ENCODE results near the gene MX2. TPM values are rescaled to one million over a fixed set of nuclear protein-coding genes. Genes with fewer than 3 reads are reported as not detected.

MX2 gene
- total and polyA plus RNA-seq, 2 of the 4 experiments (the other 2 are of a cell fraction), result 0.53 to 0.54 TPM

DNA sequence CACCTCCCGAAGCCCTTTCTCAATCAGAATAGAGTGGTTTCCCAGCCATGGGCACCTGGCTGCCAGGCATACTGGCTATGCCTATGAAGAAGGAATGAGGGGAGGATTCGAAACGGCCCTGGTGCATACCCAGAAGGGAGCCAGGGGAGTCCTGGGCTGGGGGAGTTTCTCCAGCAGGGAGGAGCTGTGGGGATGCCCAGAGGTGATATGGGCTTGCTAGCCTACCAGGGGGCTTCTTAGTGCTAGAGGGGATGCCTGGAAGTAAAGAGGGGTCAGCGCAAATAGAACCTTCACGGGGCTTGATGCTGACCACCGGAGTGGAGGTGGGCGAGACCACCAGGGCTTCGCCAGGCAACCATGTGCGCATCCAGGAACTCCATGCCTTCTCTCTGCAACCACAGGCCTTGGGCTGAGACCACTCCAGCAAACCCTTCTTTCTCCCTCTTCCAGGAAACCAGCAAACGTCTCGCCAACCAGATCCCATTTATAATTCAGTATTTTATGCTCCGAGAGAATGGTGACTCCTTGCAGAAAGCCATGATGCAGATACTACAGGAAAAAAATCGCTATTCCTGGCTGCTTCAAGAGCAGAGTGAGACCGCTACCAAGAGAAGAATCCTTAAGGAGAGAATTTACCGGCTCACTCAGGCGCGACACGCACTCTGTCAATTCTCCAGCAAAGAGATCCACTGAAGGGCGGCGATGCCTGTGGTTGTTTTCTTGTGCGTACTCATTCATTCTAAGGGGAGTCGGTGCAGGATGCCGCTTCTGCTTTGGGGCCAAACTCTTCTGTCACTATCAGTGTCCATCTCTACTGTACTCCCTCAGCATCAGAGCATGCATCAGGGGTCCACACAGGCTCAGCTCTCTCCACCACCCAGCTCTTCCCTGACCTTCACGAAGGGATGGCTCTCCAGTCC lies 46.0 kb downstream of the MX2 start:
- Histone ChIP-seq H2AK9ac (replicated peaks; ENCODE audit: low read depth, low read length, poor library complexity) (no peak overlapping the region), H4K20me1 (ENCODE audit: insufficient read depth, low read length) (no peaks in the 10 kb centered on the region), H3K36me3 (ENCODE audit: control insufficient read depth, insufficient read depth, low read length) (no peaks in the 10 kb centered on the region), H3K4me1 (ENCODE audit: control insufficient read depth, insufficient read depth, low read length) (no peaks in the 10 kb centered on the region), H3K27ac (ENCODE audit: insufficient read depth, low read length) (no peak overlapping the region), H3K27me3 (ENCODE audit: control insufficient read depth, insufficient read depth, low read length) (no peaks in the 10 kb centered on the region; the same call in none of the 2 replicates), H3K4me3 (ENCODE audit: insufficient read depth, low read depth, low read length) (no peak overlapping the region), H3K14ac (replicated peaks; ENCODE audit: low read depth, low read length) (no peak overlapping the region), H3K9me3 (ENCODE audit: control insufficient read depth, insufficient read depth, low read length) (no peaks in the 10 kb centered on the region), H4K91ac (ENCODE audit: insufficient read depth, low read depth, low read length) (no peak overlapping the region), H3K9ac (ENCODE audit: low read depth, low read length) (no peak overlapping the region), H4K5ac (ENCODE audit: low read depth, low read length) (no peak overlapping the region), H3K18ac (ENCODE audit: low read depth, low read length) (no peak overlapping the region), H2BK15ac (ENCODE audit: low read depth, low read length) (no peak overlapping the region), H2AFZ (replicated peaks; ENCODE audit: low read length, poor library complexity) (no peak overlapping the region), H3K23ac (ENCODE audit: low read depth, low read length) (no peak overlapping the region), H3K4ac (ENCODE audit: low read depth, low read length) (no peak overlapping the region), H3K4me2 (ENCODE audit: low read depth, low read length) (no peak overlapping the region), H2BK120ac (ENCODE audit: low read depth, low read length) (no peak overlapping the region), H3K9me1 (ENCODE audit: insufficient read depth, low read length) (no peaks in the 10 kb centered on the region), H2BK20ac (ENCODE audit: low read depth, low read length) (no peak overlapping the region), H4K8ac (ENCODE audit: low read depth in 2 of 2, low read length in 2 of 2) (no peak overlapping the region), H3K56ac (ENCODE audit: extremely low read depth, insufficient read depth, low read length) (no peak overlapping the region), H3K79me1 (ENCODE audit: low read depth in 1 of 2, low read length in 2 of 2) (no peaks in the 10 kb centered on the region), H2BK5ac (ENCODE audit: low read depth, low read length, poor library complexity, severe bottlenecking) (no peak overlapping the region), H2AK5ac (ENCODE audit: low read depth, low read length) (no peak overlapping the region)
- no peak for DNase-seq
- CTCF ChIA-PET, result no interaction called here
- in situ Hi-C loops (cut with MboI; ENCODE audit: low sequenced_read_pairs), result loop anchor here (10.0 kb wide), 1 partner anchor 107 kb away; no protein-coding TSS in a partner anchor
- intact Hi-C loops (cut with micrococcal nuclease), result no loop called here
- no TSS peak for BruUV-seq (replicated peaks)
- WGBS, 2 experiments (ENCODE audit: extremely low coverage in 2 of 2, insufficient read length in 1 of 2), result 65% methylated on average over 11 of the region's 24 CpGs; no CpG with 5 or more reads in 1 of the 2 experiments
- TF ChIP-seq CTCF (conservative IDR thresholded peaks at IDR 0.05; ENCODE audit: low read depth, low read length) (no peak), BHLHE40 (IDR thresholded peaks at IDR 0.05; ENCODE audit: low read depth, low read length) (no peak), MAFK (IDR thresholded peaks at IDR 0.05; ENCODE audit: low read depth, low read length) (no peak), POLR2A (IDR thresholded peaks at IDR 0.05; ENCODE audit: low read depth, low read length) (no peak)
- TF ChIP-seq, protein P1, sequence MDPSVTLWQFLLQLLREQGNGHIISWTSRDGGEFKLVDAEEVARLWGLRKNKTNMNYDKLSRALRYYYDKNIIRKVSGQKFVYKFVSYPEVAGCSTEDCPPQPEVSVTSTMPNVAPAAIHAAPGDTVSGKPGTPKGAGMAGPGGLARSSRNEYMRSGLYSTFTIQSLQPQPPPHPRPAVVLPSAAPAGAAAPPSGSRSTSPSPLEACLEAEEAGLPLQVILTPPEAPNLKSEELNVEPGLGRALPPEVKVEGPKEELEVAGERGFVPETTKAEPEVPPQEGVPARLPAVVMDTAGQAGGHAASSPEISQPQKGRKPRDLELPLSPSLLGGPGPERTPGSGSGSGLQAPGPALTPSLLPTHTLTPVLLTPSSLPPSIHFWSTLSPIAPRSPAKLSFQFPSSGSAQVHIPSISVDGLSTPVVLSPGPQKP (IDR thresholded peaks at IDR 0.05; ENCODE audit: borderline replicate concordance, low read depth, low read length), result no peak
- no peak for ATAC-seq (ENCODE audit: low read depth)
- POLR2A ChIA-PET (ENCODE audit: unreplicated experiment), result no interaction called here
- dilution Hi-C loops (cut with HindIII; ENCODE audit: low sequenced_read_pairs, unreplicated experiment), result no loop called here
